C4-2B (cell line): Measurements from ENCODE around the gene MOB2.

ENCODE experiments used
- CTCF ChIP-seq: fragments of 450-650 bp; conservative IDR thresholded peaks from 2 replicates; pipeline ENCODE4 v1.5.1; 2017; ENCODE audit warnings: mild to moderate bottlenecking
- ZFX ChIP-seq: fragments of 450-650 bp; IDR thresholded peaks from 2 replicates; pipeline ENCODE4 v1.6.1; 2017

GRCh38 chr11:1484061-1484671 is 2.4 kb downstream of the MOB2 start:
- TF ChIP-seq CTCF (no peak), ZFX (no peak)
